Neuronal stem cell (in vitro differentiated cells): ENCODE measurements around the gene L1CAM.

Source experiments
- DNase-seq: peaks from one replicate; pipeline ENCODE4 v3.0.0-alpha.2; 2013; ENCODE audit warnings: low spot score
- H2AFZ ChIP-seq: one replicate; pipeline ENCODE4 v1.6.1; 2013; ENCODE audit warnings: mild to moderate bottlenecking, low read length, inconsistent platforms
- H2AK5ac ChIP-seq: 2 replicates; pipeline ENCODE4 v1.6.1; 2013; ENCODE audit warnings: low read depth, mild to moderate bottlenecking, inconsistent platforms, low read length, moderate library complexity, mixed read lengths
- H2BK120ac ChIP-seq: 2 replicates; pipeline ENCODE4 v1.6.1; 2013; ENCODE audit warnings: low read depth, mild to moderate bottlenecking, inconsistent platforms, low read length, moderate library complexity, mixed read lengths
- H2BK12ac ChIP-seq: one replicate; pipeline ENCODE4 v1.6.1; 2013; ENCODE audit warnings: low read length, inconsistent platforms
- H2BK15ac ChIP-seq: 2 replicates; pipeline ENCODE4 v1.6.1; 2013; ENCODE audit warnings: mild to moderate bottlenecking, low read length, inconsistent platforms, mixed read lengths
- H2BK5ac ChIP-seq: one replicate; pipeline ENCODE4 v1.6.1; 2013; ENCODE audit warnings: inconsistent platforms, mild to moderate bottlenecking, low read length, moderate library complexity
- H3K14ac ChIP-seq: one replicate; pipeline ENCODE4 v1.6.1; 2013; ENCODE audit warnings: low read length, inconsistent platforms
- H3K18ac ChIP-seq: 2 replicates; pipeline ENCODE4 v1.6.1; 2013; ENCODE audit warnings: low read length, inconsistent platforms
- H3K23ac ChIP-seq: 2 replicates; pipeline ENCODE4 v1.6.1; 2013; ENCODE audit warnings: low read depth, mild to moderate bottlenecking, mixed read lengths, low read length, inconsistent platforms; ENCODE audit not compliant: poor library complexity
- H3K27ac ChIP-seq: replicated peaks from 3 replicates; pipeline ENCODE4 v1.5.1; 2013; ENCODE audit warnings: low read length, inconsistent platforms
- H3K27me3 ChIP-seq, 3 experiments: 2 replicates each; pipeline ENCODE4 v1.6.1; 2013; ENCODE audit warnings: low read length in 3 of 3, mild to moderate bottlenecking in 2 of 3, inconsistent platforms in 1 of 3, low read depth in 1 of 3, mixed read lengths in 1 of 3, moderate library complexity in 1 of 3; ENCODE audit not compliant: control insufficient read depth in 3 of 3, insufficient read depth in 3 of 3
- H3K36me3 ChIP-seq, 2 donors: replicated peaks in 1 of 2; 2 replicates each; pipeline ENCODE4 v1.6.1; 2013; ENCODE audit warnings: low read length in 2 of 2; ENCODE audit not compliant: control insufficient read depth in 2 of 2, insufficient read depth in 2 of 2
- H3K4ac ChIP-seq: 2 replicates; pipeline ENCODE4 v1.6.1; 2013; ENCODE audit warnings: inconsistent platforms, mild to moderate bottlenecking, low read length, moderate library complexity
- H3K4me1 ChIP-seq, 2 donors: 1 replicate in 1 of 2; 2 replicates in 1 of 2; pipeline ENCODE4 v1.6.1; 2013; ENCODE audit warnings: low read length in 2 of 2, low read depth in 1 of 2; ENCODE audit not compliant: control insufficient read depth in 2 of 2, insufficient read depth in 1 of 2
- H3K4me2 ChIP-seq: one replicate; pipeline ENCODE4 v1.6.1; 2013; ENCODE audit warnings: mild to moderate bottlenecking, low read length, inconsistent platforms; ENCODE audit not compliant: insufficient read depth, poor library complexity, severe bottlenecking
- H3K4me3 ChIP-seq, 2 donors: 2 replicates each; pipeline ENCODE4 v1.5.1; 2013; ENCODE audit warnings: low read length in 2 of 2, mild to moderate bottlenecking in 2 of 2, inconsistent platforms in 1 of 2, moderate library complexity in 1 of 2
- H3K79me1 ChIP-seq: one replicate; pipeline ENCODE4 v1.6.1; 2013; ENCODE audit warnings: low read depth, mild to moderate bottlenecking, inconsistent platforms, low read length, moderate library complexity
- H3K9ac ChIP-seq: one replicate; pipeline ENCODE4 v1.6.1; 2013; ENCODE audit warnings: mild to moderate bottlenecking, low read depth, low read length, inconsistent platforms; ENCODE audit not compliant: poor library complexity
- H3K9me3 ChIP-seq, 2 donors: replicated peaks in 1 of 2; 2 replicates each; pipeline versions ENCODE3 to v1.6.1; 2013; ENCODE audit warnings: low read length in 2 of 2, mild to moderate bottlenecking in 2 of 2, inconsistent platforms in 1 of 2, low read depth in 1 of 2, mixed read lengths in 1 of 2, moderate library complexity in 1 of 2; ENCODE audit not compliant: control insufficient read depth in 2 of 2, insufficient read depth in 1 of 2
- H4K8ac ChIP-seq: one replicate; pipeline ENCODE4 v1.6.1; 2013; ENCODE audit warnings: low read depth, mild to moderate bottlenecking, inconsistent platforms, low read length, moderate library complexity
- H4K91ac ChIP-seq: one replicate; pipeline ENCODE4 v1.6.1; 2013; ENCODE audit warnings: low read length, low read depth, mild to moderate bottlenecking, inconsistent platforms; ENCODE audit not compliant: poor library complexity
- WGBS, 2 donors: extraction: QIAGEN DNeasy Blood & Tissue Kit; methylation state at CpG; one replicate each; pipeline ENCODE4 v1.1.7; 2013; ENCODE audit warnings: missing lambda C conversion rate in 2 of 2, mixed read lengths in 1 of 2; ENCODE audit not compliant: insufficient read length in 2 of 2, insufficient replicate concordance in 1 of 2; ENCODE audit errors: extremely low coverage in 2 of 2; 5-methylcytosine and 5-hydroxymethylcytosine counted together

The L1CAM gene

DNA sequence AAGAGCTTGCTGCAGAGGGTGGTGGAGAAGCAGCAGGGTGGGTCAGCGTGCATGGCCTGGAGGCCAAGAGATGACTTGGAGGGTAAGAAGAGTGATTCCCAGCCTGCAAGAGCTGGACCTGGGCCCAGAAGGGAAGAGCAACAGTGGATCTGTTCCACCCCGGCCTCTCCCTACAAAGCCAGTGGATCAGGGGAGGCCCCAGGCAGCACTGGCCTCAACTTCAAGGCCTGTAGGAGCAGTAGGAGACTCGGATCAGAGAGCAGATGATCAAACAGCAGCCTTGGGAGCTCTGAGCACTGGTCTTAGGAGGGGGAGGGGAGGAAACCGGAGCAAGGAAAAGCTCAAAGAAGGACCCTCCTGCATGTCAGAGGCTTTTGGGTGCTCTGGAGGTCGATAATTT lies 7.6 kb downstream of the L1CAM start:
- Histone ChIP-seq H2AFZ (no peak overlapping the region), H3K36me3 (no peaks in the 10 kb centered on the region), H3K27ac (no peak overlapping the region), H4K91ac (no peak overlapping the region), H2BK5ac (no peak overlapping the region), H3K18ac (no peak overlapping the region), H3K9me3 (no peaks in the 10 kb centered on the region), H3K27me3 (peaks cover 0 to 13% (median 2%) of the 10 kb centered on the region in 3 experiments), H3K4me1 (peaks cover 46 to 60% of the 10 kb centered on the region in 2 donors), H2BK120ac (no peak overlapping the region), H3K9ac (no peak overlapping the region), H3K23ac (no peak overlapping the region), H2AK5ac (no peak overlapping the region), H3K4ac (no peak overlapping the region), H3K14ac (no peak overlapping the region), H3K79me1 (peaks cover 1% of the 10 kb centered on the region), H4K8ac (no peak overlapping the region), H3K4me2 (no peak overlapping the region), H2BK15ac (no peak overlapping the region), H3K4me3 (no peak overlapping the region), H2BK12ac (no peak overlapping the region)
- WGBS, 2 donors: no CpG with 5 or more reads among the region's 5 CpGs
- no peak for DNase-seq

DNA sequence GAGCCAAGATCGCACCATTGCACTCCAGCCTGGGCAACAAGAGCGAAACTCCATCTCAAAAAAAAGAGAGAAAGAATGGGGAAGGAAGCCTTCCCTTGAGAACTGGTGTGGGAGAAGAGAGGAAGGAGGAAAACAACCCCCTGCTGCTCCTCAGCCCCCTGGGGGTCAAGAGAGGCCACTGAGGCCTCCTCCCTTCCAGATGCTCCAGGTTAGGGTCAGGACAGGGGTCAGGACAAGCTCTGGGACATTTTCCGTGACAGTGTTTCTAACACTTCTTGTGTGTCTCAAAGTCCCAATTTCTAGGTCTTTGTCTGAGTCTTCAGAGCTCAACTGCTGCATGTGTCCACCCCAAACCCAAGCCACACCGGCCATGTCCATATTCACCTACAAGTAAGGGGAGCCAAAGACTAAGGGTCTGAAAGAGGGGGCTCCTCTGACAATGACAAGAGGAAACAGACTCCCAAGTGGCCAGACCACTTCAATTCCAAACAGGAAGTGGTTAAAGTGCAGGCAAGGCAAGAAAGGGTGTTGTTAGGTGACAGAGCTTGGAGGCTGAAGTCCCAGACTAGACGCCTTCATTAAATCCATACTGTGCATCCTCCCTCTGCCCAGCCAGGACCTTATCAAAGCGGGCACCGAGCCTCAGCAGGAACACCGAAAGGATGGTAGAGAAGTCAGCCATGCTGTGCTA lies 8.3 kb downstream of the L1CAM start:
- Histone ChIP-seq H3K36me3 (peaks cover 0 to 3% of the 10 kb centered on the region in 2 donors), H2BK5ac (no peak overlapping the region), H3K4me2 (no peak overlapping the region), H3K9ac (no peak overlapping the region), H3K27ac (no peak overlapping the region), H3K27me3 (peaks cover 0 to 7% (median 2%) of the 10 kb centered on the region in 3 experiments), H3K4me1 (peaks cover 49 to 56% of the 10 kb centered on the region in 2 donors), H2BK120ac (no peak overlapping the region), H3K4ac (no peak overlapping the region), H4K8ac (no peak overlapping the region), H4K91ac (no peak overlapping the region), H3K4me3 (no peak overlapping the region), H2BK12ac (no peak overlapping the region), H3K23ac (no peak overlapping the region), H3K14ac (no peak overlapping the region), H3K18ac (no peak overlapping the region), H2AFZ (no peak overlapping the region), H3K79me1 (peaks cover 1% of the 10 kb centered on the region), H2AK5ac (no peak overlapping the region), H2BK15ac (no peak overlapping the region), H3K9me3 (no peaks in the 10 kb centered on the region)
- no peak for DNase-seq
- no CpG with 5 or more reads among the region's 8 CpGs for WGBS, 2 donors

DNA sequence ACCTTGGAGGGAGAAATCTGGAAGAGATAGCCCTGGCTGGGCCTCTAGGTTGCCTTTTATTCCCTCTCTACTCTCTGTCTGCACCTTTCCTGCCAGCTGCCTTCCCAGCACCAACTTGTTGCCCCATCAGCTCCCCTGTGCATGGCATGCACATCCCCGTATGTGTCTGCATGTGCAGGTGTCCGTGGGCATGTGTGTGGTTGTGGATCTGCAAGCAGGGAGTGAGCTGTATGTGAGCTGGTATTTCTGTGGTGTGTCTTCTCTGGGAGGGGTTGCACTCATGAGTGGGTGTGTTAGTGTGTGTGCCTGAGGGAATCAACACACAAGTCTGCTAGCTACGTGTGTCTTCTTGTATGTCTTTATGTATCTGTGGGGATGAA lies 9.9 kb downstream of the L1CAM start:
- H3K4ac ChIP-seq: no peak overlapping the region
- no peak overlapping the region for H2BK120ac ChIP-seq
- H3K36me3 ChIP-seq: peaks cover 0 to 3% of the 10 kb centered on the region in 2 donors
- peaks cover 48 to 54% of the 10 kb centered on the region in 2 donors for H3K4me1 ChIP-seq
- no peak overlapping the region for H2BK12ac ChIP-seq
- no peak overlapping the region for H3K4me2 ChIP-seq
- no peak overlapping the region for H2BK15ac ChIP-seq
- no peak overlapping the region for H4K8ac ChIP-seq
- H2AK5ac ChIP-seq: no peak overlapping the region
- DNase-seq: no peak
- H3K23ac ChIP-seq: no peak overlapping the region
- no peak overlapping the region for H3K18ac ChIP-seq
- H3K27ac ChIP-seq: no peak overlapping the region
- no CpG with 5 or more reads among the region's 3 CpGs for WGBS, 2 donors
- H2BK5ac ChIP-seq: no peak overlapping the region
- H3K9me3 ChIP-seq: no peaks in the 10 kb centered on the region
- peaks cover 0 to 4% (median 2%) of the 10 kb centered on the region in 3 experiments for H3K27me3 ChIP-seq
- H4K91ac ChIP-seq: no peak overlapping the region
- no peak overlapping the region for H2AFZ ChIP-seq
- H3K79me1 ChIP-seq: peaks cover 1% of the 10 kb centered on the region
- peak overlapping the region in 1 of 2 donors; percentile 16 for H3K4me3 ChIP-seq
- no peak overlapping the region for H3K14ac ChIP-seq
- no peak overlapping the region for H3K9ac ChIP-seq

DNA sequence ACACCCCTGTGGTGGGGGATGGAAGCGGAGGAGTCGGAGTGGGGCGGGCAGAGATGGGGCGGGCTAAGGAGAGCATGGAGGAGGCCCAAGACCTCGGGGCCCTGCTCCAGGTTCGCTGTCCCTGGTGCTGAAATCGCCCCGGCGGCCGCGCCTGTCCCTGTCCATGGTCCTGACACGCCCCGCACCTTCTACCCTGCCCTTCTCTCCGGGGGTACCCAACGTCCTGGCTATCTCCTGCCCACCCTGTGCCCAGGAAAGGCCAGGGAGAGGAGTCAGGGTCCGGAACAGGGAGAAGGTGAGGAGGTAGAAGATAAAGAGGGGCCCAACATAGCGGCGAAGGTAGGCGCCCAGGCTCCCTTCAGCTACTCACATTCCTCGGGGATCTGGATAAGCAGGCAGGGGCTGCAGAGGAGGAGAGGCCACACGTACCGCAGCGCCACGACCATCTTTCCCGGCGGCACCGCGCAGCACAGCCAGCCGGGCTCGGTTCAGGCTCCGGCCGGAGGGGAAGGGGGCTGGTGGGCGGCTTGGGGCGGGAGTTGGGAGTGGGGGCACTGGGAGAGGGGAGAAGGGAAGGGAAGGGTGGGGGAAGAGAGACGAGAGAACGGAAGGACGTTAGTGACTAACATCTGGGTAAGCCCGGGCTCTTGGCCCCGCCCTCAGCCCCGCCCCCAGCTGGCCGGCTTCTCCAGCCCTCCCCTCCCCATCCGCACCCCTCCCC lies 10.4 kb downstream of the L1CAM start:
- Histone ChIP-seq H3K36me3 (peaks cover 0 to 3% of the 10 kb centered on the region in 2 donors), H2BK5ac (no peak overlapping the region), H4K91ac (no peak overlapping the region), H2BK15ac (no peak overlapping the region), H2BK120ac (no peak overlapping the region), H3K18ac (no peak overlapping the region), H3K4ac (no peak overlapping the region), H3K4me3 (no peak overlapping the region), H2AFZ (no peak overlapping the region), H4K8ac (no peak overlapping the region), H3K4me1 (peaks cover 48% of the 10 kb centered on the region in 2 donors), H3K9ac (no peak overlapping the region), H3K14ac (no peak overlapping the region), H2AK5ac (no peak overlapping the region), H3K23ac (no peak overlapping the region), H3K27me3 (peaks cover 0 to 4% (median 2%) of the 10 kb centered on the region in 3 experiments), H2BK12ac (no peak overlapping the region), H3K4me2 (peak overlapping the region; percentile 25), H3K9me3 (no peaks in the 10 kb centered on the region), H3K79me1 (peaks cover 1% of the 10 kb centered on the region), H3K27ac (no peak overlapping the region)
- DNase-seq: peak; percentile 69
- no CpG with 5 or more reads among the region's 42 CpGs for WGBS, 2 donors
